GM04503 (cell line): ENCODE measurements around the gene STX18.
"Not testable (repeated sequence)": the region's sequence is repeated elsewhere in the genome, so short reads cannot be mapped to it uniquely, and the experiment has no call there.

ENCODE experiments used
- DNase-seq: peaks from one replicate; pipeline ENCODE4 v3.0.0-alpha.2; 2012; ENCODE audit warnings: low read depth

STX18 gene

DNA sequence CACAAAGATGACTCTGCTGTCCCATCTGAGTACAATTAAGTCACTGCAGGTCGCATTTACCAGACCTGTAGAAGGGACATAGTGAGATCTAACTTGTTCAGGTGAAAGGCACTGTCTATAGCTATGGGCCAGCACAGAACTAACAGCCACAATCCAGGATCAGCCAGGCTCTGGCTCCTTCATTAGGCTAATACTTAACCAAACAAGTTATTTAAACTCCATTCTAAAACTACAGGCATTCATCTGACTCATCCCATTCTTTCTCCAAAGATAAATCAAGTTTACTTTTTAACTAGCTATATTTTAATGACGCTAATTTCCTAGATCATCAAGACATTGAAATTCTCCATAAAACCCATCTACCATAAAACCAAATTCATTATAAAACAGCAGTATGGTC, 62.5 kb downstream of the STX18 start:
- DNase-seq: no peak

DNA sequence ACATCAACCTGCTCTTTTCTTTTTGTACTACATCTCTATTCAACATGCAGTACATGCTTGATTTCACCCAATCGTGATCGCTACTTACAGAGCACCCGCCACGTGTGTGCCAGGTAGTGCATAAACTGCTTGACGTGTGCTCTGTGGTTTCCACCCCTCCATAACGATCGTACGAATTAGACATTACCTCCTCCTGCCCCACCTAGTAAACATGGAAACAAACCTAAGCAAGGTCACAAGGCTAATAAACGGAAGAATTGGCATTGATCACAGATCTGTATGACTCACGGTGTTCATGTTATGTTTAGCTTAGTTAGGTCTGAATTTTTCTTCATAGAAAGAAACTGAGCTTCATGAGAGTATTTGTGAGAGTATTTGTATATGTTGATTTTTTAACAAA, 64.1 kb downstream of the STX18 start:
- no peak for DNase-seq

DNA sequence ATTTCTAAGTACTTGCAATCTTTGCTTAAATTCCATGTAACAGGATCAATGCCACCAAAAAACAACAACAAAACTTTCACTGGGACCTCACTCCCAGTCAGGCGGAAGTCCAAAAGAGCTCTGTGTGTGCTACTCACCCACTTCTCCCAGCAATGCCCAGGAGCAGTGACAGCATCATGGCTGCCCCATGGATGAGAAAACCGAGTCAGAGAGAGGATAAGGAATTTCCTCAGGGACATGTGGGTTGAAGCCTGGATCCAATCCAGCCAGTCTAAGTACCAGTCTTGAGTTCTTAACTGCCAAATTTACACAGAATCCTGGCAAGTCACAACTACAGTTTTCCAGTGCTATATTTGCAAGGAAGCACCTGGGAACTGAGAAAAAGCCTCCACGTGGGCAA, 64.5 kb downstream of the STX18 start:
- no peak for DNase-seq

DNA sequence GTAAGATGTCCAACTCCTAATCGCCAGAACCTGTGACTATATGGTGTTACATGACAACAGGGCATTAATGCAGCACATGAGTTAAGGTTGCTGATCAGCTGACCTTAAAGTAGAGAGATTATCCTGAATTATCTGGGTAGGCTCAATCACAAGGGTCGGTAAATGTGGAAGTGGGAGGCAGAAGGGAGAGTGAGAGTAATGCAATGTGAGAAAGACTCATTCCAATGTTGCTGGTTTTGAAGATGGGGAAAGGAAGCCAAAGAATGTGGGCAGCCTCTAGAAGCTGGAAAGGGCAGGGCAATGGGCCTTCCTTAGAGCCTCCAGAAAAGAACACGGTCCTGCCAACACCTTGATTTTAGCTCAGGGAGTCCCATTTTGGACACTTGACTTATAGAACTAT, 67.4 kb downstream of the STX18 start:
- DNase-seq: no peak

DNA sequence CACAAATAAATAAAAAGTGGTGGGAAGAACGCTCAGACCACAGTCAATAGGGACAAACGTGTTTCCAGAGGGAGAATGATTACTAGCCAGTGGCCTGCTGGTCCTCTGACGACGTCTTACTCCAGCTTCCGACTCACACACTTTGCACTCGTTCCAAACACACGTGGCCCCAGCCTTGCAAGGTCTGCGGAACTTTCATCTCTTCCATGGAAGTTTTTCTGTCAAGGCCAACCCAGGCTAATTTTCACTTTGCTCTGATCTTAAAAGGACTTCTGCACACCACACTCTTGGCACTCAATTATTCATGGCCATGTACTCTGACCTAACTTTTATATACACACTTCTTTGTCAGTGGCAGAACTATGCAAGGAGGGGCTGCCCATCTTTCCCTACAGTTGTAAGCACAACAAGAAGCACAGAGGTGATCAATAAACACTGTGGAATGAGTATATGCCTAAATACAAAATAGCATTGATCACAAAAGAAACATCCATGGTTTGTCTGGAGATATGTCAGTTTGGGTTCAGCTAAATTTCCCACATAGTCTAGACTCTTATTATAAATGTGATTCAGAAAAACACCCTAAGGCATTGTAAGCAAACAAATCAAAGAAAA, 69.4 kb downstream of the STX18 start:
- no peak for DNase-seq

DNA sequence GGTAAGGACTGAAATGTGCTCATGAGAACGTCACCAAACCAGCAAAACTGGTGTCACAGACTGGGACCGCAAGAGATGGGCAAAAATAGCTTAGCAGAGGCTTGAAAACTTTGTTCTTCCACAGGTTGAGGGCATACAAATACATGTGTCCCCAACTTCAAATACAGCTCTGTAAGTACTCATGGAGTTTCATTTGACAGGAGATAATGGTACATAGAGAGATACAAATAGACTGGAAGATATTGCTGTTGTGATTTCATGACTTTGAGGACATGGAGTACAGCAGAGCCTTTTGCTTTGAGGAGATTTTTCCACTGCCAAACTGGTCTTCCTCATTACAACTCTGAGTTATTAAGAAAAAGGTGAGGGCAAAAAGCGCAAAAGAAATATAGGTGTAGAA, 70.7 kb downstream of the STX18 start:
- DNase-seq: no peak

DNA sequence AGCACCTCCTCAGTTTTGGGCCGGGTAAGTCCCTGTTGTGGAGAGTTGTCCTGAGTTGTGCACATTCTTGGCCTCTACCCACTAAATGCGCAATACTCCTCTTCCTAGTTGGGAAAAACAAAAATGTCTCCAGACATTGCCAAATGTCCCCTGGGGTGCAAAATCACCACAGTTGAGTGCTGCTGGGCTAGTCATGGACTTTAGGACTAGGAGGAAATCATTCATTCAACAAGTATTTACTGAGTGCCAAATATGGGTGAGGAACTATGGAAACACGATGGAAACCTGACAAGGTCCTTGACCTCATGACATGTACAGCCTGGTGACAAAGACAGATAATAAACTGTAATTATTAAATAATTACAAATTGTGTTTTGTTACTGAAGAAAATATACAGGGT, 71.6 kb downstream of the STX18 start:
- DNase-seq: no peak

DNA sequence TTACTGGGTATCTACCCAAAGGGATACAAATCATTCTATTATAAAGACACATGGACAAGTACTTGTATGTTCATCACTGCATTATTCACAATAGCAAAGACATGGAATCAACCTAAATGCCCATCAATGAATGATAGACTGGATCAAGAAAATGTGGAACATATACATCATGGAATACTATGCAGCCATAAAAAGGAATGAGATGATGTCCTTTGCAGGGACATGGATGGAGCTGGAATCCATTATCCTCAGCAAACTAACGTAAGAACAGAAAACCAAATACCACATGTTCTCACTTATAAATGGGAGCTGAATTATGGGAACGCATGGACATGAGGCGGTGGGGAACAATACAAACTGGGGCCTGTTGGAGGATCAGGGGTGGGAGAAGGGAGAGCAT, 76.6 kb downstream of the STX18 start:
- not testable (repeated sequence) for DNase-seq

DNA sequence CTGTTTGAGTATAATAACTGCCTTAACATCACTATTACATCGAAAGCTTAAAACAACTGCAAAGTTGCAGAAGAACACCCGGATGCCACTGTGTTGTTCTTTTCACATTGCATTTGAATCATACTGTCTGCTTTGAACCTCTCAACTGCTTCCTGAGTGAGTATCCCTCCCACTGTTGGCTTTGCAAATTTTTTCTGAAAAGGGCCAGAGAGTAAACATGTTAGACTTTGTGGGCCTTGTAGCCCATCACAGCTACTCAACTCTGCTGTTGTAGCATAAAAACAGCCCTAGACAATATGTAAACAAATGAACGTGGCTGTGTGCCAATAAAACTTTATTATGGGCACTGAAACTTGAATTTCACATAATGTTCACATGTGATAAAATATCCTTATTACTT, 78.9 kb downstream of the STX18 start:
- no peak for DNase-seq

DNA sequence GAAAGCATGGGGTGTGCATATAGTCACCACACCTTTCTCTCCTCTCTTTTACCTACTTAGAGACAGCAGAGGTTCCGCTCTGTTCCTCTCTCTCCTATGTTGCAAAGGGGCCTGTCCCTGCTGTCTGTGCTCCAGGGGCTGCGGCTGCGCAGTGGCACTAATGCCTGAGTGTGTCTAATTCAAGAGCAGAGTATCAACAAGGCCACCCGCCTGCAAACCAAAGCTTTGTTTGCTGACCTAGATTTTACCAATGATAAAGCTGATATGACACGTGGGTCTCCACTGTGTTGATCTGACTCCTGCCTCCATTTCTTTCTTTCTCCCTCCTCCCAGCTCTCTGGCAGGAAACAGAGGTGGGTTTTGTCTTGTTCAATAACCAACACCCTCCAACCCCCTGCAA, 80.0 kb downstream of the STX18 start:
- DNase-seq: no peak

DNA sequence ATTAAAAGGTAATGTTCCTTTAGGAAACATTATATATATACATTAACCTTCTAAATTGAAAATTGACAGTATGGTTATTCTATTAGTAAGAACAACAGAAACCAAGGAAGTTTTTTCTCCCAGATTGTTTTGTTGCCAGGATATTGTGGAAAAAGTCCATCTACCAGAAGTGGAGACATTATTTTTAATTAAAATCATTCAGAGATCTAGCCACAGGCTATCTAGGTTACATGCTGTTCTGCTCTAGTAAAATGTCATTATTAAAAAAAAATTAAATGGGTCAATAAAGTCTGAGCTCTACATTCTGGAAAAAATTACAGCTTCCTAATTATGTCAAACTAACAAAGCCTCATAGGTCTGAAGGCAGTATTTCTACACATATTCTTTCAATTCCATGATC, 80.7 kb downstream of the STX18 start:
- DNase-seq: no peak

DNA sequence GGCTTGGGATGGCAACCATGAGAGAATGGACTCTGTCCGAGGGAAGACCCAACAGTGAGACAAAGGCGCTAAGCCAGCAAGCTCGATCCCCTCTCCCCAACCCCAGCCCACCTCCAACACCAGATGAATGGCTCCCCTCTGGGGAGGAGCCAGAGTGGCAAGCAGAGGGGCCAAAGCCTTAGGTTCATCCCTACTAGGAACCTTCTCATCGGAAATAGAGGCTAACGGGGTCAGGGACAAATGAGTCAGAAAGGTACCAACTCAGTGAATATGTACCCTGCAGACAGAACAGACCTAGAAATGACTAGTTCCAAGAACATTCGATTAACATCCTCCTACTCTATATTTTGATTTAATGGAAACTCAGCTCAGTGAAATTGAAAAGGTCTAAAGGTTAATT, 81.1 kb downstream of the STX18 start:
- no peak for DNase-seq

DNA sequence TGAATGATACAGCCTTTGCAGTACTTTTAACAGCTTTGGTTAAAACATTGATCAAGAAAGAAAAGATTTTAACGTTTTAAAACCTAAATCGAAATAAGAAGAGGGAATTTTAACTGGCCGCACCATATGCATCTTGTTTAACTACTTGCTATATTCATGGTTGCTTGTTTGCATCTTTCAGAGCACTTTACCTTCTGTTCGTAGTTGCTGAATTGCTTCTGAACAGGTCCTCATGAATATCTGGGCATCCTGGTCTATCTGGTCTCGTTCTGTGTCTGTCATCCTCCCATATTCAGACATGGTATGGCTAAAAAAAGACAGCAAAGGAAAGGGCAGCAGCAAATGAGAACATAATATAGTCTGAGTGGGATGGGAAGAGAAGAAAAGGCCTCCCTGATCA, 82.7 kb downstream of the STX18 start:
- DNase-seq: no peak

DNA sequence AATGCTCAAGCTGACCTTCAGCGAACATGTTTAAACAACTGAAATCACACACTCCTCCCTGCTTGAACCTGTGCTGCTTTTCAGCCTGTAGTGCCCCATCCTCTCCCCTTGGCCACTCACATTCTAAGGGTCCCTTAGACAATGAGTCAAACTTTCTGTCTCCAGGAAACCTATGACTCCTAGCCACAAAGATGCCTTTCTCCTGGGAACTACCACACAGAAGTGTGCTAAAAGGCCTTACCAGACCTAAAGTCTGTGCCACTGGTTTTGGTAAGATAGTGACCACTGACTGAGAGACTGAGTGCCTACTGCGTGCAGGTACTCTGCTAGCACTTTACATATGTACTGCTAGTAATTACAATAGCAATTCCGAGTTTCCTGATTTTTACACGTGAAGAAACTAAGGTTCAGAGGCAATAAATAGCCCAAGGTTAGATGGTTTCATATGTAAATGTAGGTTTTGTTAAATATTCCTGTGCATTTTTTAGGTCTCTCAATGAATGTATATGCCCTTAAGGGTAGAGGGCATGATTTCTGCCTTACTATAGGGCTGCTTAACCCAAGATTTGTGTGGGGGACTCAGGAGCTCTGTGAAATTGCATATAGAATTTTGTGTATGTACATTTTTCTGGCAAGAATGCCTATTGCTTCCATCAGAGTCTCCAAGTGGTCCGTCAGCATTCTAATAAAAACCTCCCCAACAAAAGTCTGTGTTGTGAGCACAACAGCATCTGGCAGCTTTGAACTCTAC, 83.9 kb downstream of the STX18 start:
- no peak for DNase-seq

DNA sequence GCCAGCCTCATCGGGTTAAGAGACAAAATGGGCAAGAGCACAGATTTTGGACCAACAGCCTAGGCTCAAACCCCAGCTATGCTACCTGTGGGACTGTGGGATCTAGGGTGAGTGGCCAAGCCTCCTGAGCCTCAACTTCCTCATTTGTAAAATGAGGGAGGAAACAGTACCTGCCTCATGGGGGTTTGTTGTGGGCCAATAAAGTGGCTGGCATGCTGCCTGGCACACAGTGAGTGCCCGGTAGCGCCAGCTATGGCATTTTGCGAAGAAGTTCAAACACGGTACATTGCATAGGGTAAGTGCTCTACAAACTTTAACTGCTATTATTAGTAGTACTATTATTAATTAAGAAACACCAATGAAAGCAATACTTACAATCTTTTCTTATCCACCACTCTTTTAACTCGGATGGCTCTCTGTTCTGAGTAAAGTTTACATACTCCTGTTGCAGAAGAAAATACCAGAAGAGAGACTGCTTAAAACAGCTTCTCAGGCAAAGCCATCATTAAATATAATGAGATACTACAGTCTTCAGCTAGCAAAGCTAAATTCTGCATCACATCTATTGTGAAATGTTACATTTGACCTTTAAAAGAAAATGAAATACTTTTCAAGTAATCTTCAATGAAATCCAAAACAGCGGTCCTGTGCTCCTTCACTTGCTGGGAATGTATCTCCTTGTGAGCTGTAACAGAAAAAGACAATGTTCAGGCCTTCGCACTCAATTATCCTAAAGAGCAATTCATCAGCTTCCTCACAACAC, 84.9 kb downstream of the STX18 start:
- no peak for DNase-seq

DNA sequence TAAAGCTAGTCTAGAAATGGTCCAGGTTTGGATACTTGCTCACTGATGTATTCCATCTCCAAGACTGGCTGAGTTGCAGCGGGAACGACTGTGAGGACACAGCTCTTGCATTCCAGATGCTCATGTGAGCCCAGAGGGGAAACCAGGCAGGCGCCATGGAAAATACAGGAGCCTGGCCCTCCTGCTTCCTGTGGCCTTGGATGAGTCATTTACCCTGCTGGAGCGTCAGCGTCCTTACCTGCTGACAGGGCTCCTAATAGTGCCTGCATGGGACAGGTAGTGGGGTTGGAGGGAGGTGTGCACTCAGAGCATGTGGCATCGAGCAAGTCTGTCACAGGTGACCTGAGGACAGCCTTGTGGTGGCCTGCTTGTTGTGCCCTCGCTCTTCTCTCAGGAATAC, 85.5 kb downstream of the STX18 start:
- DNase-seq: no peak

DNA sequence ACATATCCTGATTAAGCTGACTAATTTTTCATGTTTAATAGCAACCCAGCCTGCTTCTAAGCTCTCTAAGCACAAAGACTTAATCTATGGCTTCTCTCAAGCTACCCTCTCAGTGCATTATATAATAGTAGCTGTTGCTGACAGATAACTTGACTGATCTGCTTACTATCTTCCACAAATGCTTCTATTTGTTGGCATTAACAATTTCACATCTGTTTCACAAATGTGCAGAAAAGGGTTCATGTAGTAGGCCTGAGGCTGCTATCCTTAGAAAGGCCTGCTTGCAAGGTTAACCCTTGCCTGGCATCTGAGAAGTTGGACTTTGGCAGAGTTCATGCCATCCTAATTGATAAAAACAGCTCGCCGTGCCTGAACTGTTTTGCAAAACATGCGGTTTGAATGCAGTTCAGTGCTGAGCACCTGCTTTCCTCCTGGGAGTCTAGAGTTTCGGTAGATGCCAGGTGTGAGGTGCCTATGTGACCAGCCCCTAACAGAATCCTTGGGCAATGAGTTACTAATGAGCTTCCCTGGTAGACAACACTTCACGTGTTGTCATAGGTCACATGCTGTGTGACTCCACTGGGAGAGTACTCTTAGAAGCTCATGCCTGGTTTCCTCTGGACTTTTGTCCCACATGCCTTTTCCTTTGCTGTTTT, 86.5 kb downstream of the STX18 start:
- no peak for DNase-seq

DNA sequence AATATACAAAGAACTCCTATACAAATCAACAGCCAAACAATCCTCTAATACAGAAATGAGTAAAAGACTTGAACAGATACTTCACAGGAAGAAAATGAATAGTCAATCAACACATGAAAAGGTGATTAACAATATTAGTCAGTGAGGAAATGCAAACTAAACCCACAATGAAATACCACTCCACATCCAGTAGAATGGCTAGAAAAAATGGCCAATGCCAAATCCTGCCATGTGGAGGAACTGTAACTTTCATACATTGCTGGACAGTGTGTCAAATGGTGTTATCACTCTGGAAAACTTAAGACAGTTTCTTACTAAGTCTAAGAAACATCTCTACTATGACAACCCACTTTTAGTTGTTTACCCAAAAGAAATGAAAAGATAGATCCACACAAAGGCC, 95.4 kb downstream of the STX18 start:
- peak; percentile 21 for DNase-seq

DNA sequence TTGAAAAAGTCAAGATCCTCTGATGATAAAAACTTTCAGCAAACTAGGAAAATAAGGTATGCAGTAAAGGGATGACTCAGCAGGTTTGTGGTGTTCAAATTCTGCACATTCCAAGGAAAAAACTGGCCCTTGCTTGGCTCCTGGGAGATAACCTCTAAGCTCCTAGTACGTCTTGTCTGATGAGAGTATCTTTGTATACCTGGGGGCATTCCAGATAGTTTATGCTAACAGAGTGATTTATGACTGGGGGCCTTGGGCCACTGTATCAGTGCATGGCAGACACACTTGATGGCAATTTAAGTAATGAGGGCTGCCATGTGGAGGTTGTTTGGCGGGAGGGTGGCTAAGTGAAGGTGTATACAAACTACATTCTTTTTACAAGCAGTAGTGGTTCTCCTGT, 98.0 kb downstream of the STX18 start:
- peak; percentile 27 for DNase-seq

DNA sequence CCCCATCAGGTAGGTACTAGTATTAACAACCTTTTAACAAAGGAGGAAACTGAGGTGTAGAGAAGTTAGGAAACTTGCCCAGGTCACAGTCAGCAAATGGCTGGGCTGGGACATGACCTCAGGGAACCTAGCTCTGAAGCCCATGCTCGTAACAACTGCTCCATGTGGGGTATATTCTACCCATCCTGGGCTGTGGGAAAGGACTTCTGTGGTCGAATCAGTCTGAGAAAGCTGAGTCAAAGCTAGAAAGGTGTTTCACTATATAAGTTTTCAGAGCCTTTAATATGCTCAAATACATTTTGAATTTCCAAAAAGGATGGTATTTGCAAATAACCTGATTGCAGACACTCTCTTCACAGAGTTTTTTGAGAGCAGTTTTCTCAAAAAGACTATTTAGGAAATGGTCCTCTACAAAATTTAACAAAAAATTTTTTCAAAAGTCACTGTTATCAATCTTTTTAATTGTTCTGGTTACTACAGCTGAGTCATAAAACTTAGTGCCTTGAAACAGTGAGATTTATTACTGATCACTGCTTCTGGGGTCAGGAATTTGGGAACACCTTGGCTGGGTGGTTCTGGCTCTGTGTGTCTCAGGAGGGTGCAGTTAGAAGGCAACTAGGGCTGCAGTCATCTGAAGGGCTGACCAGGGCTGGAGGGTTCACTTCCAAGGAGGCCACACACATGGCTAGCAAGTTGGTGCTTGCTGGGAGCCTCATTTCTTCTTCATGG, 101.4 kb downstream of the STX18 start:
- no peak for DNase-seq

DNA sequence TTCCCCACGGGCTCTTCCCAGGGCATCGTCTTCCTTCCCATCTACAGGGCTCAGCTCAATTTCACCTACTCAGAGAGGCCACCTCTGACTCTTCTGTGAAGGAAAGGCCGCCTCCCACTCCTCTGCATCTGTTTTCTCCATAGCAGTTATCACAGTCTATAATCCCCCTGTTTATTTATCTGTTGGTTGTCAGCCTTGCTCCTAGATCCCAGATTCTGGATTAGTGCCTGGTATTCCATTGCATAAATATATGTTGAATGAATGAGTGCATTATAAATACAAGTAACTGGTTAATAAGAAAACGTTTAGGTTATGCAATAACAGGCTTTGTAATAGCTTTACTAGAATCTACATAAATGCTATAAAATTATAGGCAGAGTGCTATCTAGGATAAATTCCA, 102.1 kb downstream of the STX18 start:
- DNase-seq: no peak

DNA sequence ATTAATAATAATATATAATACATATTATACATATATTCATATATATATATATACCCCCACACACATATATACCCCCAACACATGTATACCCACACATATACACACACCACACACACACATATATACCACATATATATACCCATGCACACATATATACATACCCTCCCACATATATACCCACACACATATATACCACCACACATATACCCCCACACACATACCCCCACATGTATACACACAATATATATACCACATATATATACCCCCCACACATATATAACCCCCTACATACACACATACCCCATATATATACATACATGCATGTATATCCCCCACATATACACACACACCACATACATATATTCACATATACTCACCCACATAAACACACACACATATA, 103.0 kb downstream of the STX18 start:
- no peak for DNase-seq
